HG02571 (cell line): ENCODE measurements around the gene ATP8A2.
"Not testable (repeated sequence)": the region's sequence is repeated elsewhere in the genome, so short reads cannot be mapped to it uniquely, and the experiment has no call there.

Experiments used
- ATAC-seq: cut with Tn5 transposase; IDR thresholded peaks from one replicate; pipeline ENCODE4 v1.9.1; 2021; ENCODE audit warnings: mild to moderate bottlenecking, moderate library complexity; ENCODE audit not compliant: unreplicated experiment

The ATP8A2 gene

GRCh38 chr13:25943081-25943480, 571.3 kb downstream of the ATP8A2 start:
- no peak for ATAC-seq

GRCh38 chr13:25943658-25944057, 571.9 kb downstream of the ATP8A2 start:
- no peak for ATAC-seq

- no peak for ATAC-seq
These were observed 573.8 kb downstream of the ATP8A2 start for GRCh38 chr13:25945596-25945995.

GRCh38 chr13:25946321-25946720, 574.5 kb downstream of the ATP8A2 start:
- no peak for ATAC-seq

GRCh38 chr13:25948910-25949309, 577.1 kb downstream of the ATP8A2 start:
- ATAC-seq, result no peak

- ATAC-seq, result no peak
These were observed 580.1 kb downstream of the ATP8A2 start for GRCh38 chr13:25951831-25952230.

GRCh38 chr13:25954080-25954479, 582.3 kb downstream of the ATP8A2 start:
- not testable (repeated sequence) for ATAC-seq

- ATAC-seq, result not testable (repeated sequence)
These were observed 583.2 kb downstream of the ATP8A2 start for GRCh38 chr13:25954943-25955342.

GRCh38 chr13:25958986-25959385, 587.2 kb downstream of the ATP8A2 start:
- no peak for ATAC-seq

- ATAC-seq, result no peak
These were observed 589.5 kb downstream of the ATP8A2 start for GRCh38 chr13:25961294-25961693.

- ATAC-seq, result no peak
These were observed 591.9 kb downstream of the ATP8A2 start for GRCh38 chr13:25963674-25964073.

GRCh38 chr13:25965596-25965995, 593.8 kb downstream of the ATP8A2 start:
- no peak for ATAC-seq

GRCh38 chr13:25966086-25966485, 594.3 kb downstream of the ATP8A2 start:
- ATAC-seq, result no peak

- no peak for ATAC-seq
These were observed 595.4 kb downstream of the ATP8A2 start for GRCh38 chr13:25967144-25967543.

GRCh38 chr13:25971047-25971446, 599.3 kb downstream of the ATP8A2 start:
- ATAC-seq, result no peak

- ATAC-seq, result no peak
These were observed 599.8 kb downstream of the ATP8A2 start for GRCh38 chr13:25971459-25972145.

GRCh38 chr13:25973085-25973484, 601.3 kb downstream of the ATP8A2 start:
- no peak for ATAC-seq

- no peak for ATAC-seq
These were observed 601.8 kb downstream of the ATP8A2 start for GRCh38 chr13:25973576-25973975.

GRCh38 chr13:25977216-25977615, 605.4 kb downstream of the ATP8A2 start:
- no peak for ATAC-seq

GRCh38 chr13:25977671-25978070, 605.9 kb downstream of the ATP8A2 start:
- no peak for ATAC-seq

- no peak for ATAC-seq
These were observed 607.2 kb downstream of the ATP8A2 start for GRCh38 chr13:25978961-25979360.

GRCh38 chr13:25979371-25979770, 607.6 kb downstream of the ATP8A2 start:
- no peak for ATAC-seq

- no peak for ATAC-seq
These were observed 608.5 kb downstream of the ATP8A2 start for GRCh38 chr13:25980255-25980654.
